ENCODE data around the gene RYR2. TPM values are rescaled to one million over a fixed set of nuclear protein-coding genes. Genes with fewer than 3 reads are reported as not detected.
"Not testable (repeated sequence)": the region's sequence is repeated elsewhere in the genome, so short reads cannot be mapped to it uniquely, and the experiment has no call there.

Gene RYR2
- total RNA-seq, 1 donor from 2014 or later, result not detected

GRCh38 chr1:237141502-237141901 is 99.5 kb downstream of the RYR2 start:
- intact Hi-C loops (cut with micrococcal nuclease), result no loop called here

GRCh38 chr1:237145379-237146135 is 103.6 kb downstream of the RYR2 start:
- intact Hi-C loops (cut with micrococcal nuclease), result no loop called here

DNA sequence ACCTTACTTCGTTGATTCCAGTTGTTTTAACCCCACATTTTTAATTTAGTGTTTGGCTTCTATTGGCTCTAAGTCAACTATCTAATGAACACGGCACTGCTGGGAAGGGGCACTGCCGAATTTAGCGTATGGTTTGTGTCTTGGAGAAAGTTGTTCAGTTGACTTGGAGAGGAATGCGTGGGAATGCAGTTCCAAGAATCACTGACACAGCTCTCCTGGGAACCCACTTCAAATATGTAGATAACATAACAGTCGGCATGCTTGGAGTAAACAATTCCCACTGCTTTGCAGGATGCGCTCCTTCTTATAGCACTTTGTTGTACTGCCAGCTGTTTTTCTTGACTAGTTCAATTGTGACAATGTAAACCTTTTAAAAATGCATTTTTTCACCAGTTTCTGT is 104.3 kb downstream of the RYR2 start:
- intact Hi-C loops (cut with micrococcal nuclease), result no loop called here

DNA sequence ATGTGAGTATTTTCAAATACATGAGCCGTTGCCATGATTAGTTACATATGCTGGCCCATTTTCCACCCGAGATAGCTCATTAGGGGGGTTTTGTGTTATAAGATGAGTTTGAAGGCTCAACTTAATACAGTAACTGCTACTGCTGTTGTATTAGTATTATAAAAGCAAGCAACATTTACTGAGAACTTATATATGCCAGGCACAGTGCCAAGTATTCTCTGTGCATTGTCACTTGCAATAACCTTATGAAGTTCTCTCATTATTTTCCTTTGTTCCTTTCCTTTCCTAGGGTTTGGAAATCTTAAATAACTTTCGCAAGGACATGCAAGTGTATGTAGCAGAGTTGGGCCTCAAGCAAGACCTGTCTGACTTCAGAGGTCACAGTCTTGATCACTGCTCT is 107.9 kb downstream of the RYR2 start:
- intact Hi-C loops (cut with micrococcal nuclease), result no loop called here

DNA sequence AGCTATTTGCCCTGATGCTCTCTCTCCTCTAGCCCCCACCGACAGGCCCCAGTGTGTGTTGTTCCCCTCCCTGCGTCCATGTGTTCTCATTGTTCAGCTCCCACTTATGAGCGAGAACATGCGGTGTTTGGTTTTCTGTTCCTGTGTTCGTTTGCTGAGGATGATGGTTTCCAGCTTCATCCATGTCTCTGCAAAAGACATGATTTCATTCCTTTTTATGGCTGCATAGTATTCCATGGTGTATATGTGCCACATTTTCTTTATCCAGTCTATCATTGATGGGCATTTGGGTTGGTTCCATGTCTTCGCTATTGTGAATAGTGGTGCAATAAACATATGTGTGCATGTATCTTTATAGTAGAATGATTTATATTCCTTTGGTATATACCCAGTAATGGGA is 110.0 kb downstream of the RYR2 start:
- intact Hi-C loops (cut with micrococcal nuclease), result not testable (repeated sequence)

GRCh38 chr1:237152506-237153335 is 110.7 kb downstream of the RYR2 start:
- intact Hi-C loops (cut with micrococcal nuclease), result no loop called here

GRCh38 chr1:237154157-237154556 is 112.2 kb downstream of the RYR2 start:
- intact Hi-C loops (cut with micrococcal nuclease), result no loop called here

DNA sequence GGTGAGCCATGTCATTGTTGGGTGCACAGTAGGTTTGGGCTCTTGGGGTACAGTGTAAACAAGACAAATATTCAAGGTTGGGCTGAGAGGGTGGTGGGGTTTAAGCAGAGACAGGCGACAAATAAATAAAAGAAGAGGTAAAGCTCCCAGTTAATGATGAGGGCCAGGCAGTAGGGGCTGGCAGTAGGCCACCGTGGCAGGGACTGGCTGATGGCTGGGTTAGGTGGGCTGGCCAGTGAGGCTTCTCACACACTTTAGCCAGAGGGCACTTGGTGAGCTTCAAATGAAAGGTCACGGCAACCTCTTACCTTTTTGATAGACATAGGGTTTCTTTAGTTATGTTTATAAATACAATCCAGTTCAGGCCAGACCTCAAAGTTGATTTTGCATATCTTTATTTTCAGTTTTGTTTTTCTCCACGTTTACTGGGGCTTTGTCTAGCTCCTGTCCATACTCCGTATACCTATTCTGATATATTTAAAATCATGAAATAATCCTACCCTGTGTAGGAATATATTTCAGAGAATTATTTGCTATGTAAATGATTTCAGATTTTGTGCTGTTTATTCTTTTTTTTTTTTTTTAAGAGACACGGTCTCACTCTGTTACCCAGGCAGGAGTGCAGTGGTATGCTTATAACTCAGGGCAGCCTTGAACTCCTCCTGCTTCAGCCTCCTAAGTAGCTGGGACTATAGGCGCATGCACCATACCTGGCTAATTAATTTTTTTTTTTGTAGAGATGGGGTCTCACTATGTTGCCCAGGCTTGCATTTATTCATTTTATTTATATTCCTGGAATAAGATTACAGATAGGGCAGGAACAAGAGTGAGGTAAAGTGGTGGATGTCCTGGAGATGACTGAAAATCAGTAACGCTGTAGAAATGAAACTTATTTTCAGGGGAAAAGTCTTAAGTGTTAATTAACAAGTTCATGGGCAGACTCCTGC is 122.7 kb downstream of the RYR2 start:
- intact Hi-C loops (cut with micrococcal nuclease), result no loop called here

DNA sequence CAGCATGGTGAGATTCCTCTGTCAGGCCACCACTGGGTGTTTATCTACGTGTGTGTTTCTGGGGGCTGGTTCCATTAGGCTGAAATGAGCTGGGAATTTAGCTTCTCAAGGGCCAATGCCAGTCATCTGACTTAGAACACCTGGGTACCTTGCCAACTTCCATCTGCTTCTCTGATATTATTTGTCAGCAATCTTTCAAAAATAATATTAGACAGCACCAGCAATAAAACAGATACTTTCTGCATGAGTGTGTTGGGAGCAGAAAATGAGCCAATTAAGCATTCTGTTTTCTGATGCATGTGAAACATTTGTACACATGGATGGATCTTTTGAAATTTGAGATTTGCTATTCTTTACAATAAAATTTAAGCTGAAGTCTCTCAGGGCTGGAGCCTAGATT is 124.1 kb downstream of the RYR2 start:
- intact Hi-C loops (cut with micrococcal nuclease), result no loop called here

GRCh38 chr1:237166593-237167101 is 124.7 kb downstream of the RYR2 start:
- intact Hi-C loops (cut with micrococcal nuclease), result no loop called here

GRCh38 chr1:237170149-237170548 is 128.2 kb downstream of the RYR2 start:
- intact Hi-C loops (cut with micrococcal nuclease), result no loop called here

GRCh38 chr1:237171454-237172117 is 129.6 kb downstream of the RYR2 start:
- intact Hi-C loops (cut with micrococcal nuclease), result no loop called here

- intact Hi-C loops (cut with micrococcal nuclease), result no loop called here
Measured at GRCh38 chr1:237172118-237172485, 130.1 kb downstream of the RYR2 start.

DNA sequence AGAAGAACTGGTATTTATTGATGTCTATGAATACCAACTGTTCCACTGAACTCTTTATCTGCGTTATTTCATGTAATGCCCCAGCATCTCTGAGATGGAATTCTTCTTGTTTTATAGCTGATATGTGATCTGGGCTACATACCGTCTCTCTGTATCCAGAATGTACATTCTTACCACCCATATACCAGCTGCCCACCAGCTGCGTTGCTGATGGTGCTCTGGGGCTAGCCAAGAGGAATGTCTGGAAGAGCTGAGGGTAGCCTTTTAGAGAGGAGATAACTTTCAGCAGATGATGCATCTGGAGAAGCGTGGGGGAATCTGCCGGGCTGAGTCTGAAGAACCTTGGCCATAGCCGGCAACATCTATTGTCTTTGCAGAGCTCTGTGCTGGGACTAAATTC is 137.5 kb downstream of the RYR2 start:
- intact Hi-C loops (cut with micrococcal nuclease), result no loop called here

- intact Hi-C loops (cut with micrococcal nuclease), result no loop called here
Measured at GRCh38 chr1:237180256-237180655, 138.3 kb downstream of the RYR2 start.

DNA sequence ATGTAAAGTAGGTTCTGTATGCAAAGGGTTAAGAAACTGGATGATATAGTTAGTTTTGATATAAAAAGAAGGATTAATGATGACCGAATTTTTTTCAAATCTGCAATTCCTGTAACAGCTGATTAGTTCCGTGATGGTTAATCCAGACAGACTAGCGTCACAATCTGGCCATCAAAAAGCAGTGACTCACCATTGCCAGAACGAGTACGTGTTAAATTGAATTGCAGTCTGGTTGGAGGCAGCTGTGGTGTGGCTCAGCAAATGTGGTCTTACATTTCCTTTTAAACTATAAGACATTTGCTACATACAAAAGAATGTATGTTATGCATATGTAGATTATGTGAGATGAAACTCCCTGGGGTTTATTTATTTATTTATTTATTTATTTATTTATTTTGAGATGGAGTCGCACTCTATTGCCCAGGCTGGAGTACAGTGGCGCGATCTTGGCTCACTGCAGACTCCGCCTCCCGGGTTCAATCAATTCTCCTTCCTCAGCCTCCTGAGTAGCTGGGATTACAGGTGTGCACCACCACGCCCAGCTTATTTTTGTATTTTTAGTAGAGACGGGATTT is 139.8 kb downstream of the RYR2 start:
- intact Hi-C loops (cut with micrococcal nuclease), result no loop called here

- intact Hi-C loops (cut with micrococcal nuclease), result no loop called here
Measured at GRCh38 chr1:237183963-237184540, 142.1 kb downstream of the RYR2 start.

DNA sequence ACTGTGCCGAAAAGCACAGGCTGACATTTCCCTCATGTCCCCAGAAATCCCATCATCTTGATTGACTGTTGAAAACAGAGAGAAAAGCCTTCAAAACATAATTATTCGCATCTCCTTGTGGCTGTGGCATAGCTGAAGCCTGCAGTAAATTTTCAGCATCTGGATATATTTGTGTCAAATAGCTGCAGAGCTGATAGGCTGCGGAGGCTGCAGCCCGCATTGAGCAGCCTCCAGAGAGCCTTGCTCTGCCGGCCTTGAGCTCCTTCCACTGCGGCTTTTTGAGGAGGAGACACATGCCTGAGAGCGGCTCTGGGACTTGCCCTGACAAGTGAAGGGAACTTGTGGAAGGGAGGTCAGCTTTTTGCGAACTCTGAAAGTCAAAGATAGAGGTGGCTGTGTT is 144.7 kb downstream of the RYR2 start:
- intact Hi-C loops (cut with micrococcal nuclease), result no loop called here

DNA sequence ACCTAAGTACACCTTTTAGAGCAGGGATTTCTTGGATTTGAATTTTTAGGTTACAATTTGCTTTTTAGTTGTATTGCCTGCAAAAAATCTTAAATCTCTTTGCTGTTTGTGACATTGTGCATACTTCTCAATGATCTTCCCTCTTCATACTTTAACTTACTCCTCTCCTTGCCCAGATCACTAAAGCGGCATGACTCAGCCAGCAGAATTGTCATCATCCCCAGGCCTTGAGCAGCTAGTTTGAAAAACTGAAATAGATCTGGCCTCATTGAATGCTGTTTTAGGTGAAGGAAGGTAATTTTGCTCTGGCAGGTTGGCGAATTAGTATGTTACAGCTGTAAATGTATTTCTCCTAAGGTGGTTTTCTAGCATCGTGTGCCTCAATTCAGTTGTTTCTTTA is 145.9 kb downstream of the RYR2 start:
- intact Hi-C loops (cut with micrococcal nuclease), result no loop called here

DNA sequence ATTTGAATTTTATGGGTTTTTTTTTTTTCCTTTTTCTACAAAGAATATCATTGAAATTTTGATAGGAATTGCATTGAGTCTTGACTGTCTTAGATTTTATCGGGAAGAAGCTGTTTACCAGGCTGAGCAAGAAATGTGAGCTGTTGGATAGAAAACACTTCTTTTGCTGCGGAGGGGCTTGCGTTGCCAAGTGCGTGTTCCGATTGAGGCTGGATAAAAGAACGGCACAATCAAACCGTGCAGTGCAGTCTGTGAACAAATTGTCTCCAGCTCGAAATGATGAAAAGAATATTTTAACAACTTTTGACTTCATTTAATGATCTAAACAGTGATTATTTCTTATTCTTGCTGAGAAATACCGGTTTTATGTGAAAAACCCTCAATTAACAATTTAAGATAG is 149.4 kb downstream of the RYR2 start:
- intact Hi-C loops (cut with micrococcal nuclease), result no loop called here

All from T-helper 1 cell treated with Interleukin-12 subunit alpha and Interleukin-12 subunit beta and Interleukin-4 antibody, amounts not matched to agents 30 ng/mL and 1 ng/mL, for 36 hours (primary cell).